Gastrocnemius medialis (tissue), 4 donors: ENCODE results near the gene CXCR5. TPM values are rescaled to one million over a fixed set of nuclear protein-coding genes. Genes with fewer than 3 reads are reported as not detected.

Source experiments
- ATAC-seq, 2 donors: fragments of 150-250 bp; one replicate each; pipeline ENCODE4 v1.9.1; 2016
- DNase-seq, 2 donors: peaks; one replicate each; pipeline ENCODE4 v3.0.0-alpha.2; 2019
- H3K27ac ChIP-seq, 4 donors: fragments of 200-600 bp; sonication (generic); 1 replicate in 1 of 4; 2 replicates in 3 of 4; pipeline ENCODE4 v1.5.1; 2016 to 2018; ENCODE audit warnings: mild to moderate bottlenecking in 2 of 4, moderate library complexity in 1 of 4
- H3K27me3 ChIP-seq, 3 donors: fragments of 200-600 bp; sonication (generic) in 2 of 3; 1 replicate in 1 of 3; 2 replicates in 2 of 3; pipeline versions ENCODE4 v1.5.1 to v1.6.0; 2016 to 2019; ENCODE audit warnings: mild to moderate bottlenecking in 1 of 3, moderate library complexity in 1 of 3
- H3K36me3 ChIP-seq, 2 donors: fragments of 200-600 bp; sonication (generic) in 1 of 2; one replicate each; pipeline ENCODE4 v1.5.1; 2017 to 2018
- H3K4me1 ChIP-seq, 2 donors: fragments of 200-600 bp; sonication (generic) in 1 of 2; one replicate each; pipeline ENCODE4 v1.5.1; 2016 to 2017; ENCODE audit warnings: mild to moderate bottlenecking in 2 of 2
- H3K4me3 ChIP-seq, 4 donors: fragments of 200-600 bp; sonication (generic) in 3 of 4; 1 replicate in 1 of 4; 2 replicates in 3 of 4; pipeline ENCODE4 v1.5.1; 2016 to 2019; ENCODE audit warnings: mild to moderate bottlenecking in 2 of 4
- H3K9me3 ChIP-seq, 3 donors: fragments of 200-600 bp; sonication (generic) in 2 of 3; 1 replicate in 1 of 3; 2 replicates in 2 of 3; pipeline ENCODE4 v1.5.1; 2016 to 2019
- CTCF ChIP-seq, 5 experiments: fragments of 450-650 bp in 3 of 5; fragments of 200-600 bp in 2 of 5; sonication (generic) in 2 of 5; IDR thresholded peaks in 4 of 5; conservative IDR thresholded peaks in 1 of 5; 1 replicate in 4 of 5; 2 replicates in 1 of 5; pipeline ENCODE4 v1.5.1; 2016 to 2019; ENCODE audit warnings: antibody characterized with exemption in 5 of 5, mild to moderate bottlenecking in 3 of 5, moderate library complexity in 3 of 5
- POLR2A ChIP-seq, 2 donors: fragments of 450-650 bp; IDR thresholded peaks; one replicate each; pipeline ENCODE4 v1.6.1; 2017; ENCODE audit warnings: antibody characterized with exemption in 2 of 2, mild to moderate bottlenecking in 2 of 2, moderate library complexity in 2 of 2
- in situ Hi-C, 4 donors: fragments of 200-750 bp; cut with MboI; loops; one replicate each; pipeline versions ENCODE4 v1.15.0 to v1.8.0; 2017; ENCODE audit warnings: low sequenced_read_pairs in 4 of 4
- intact Hi-C: fragments of 100-400 bp; cut with DNase I; formaldehyde crosslinking; loops from one replicate; pipeline ENCODE4 v1.15.1; 2023; ENCODE audit warnings: low total_unique reads
- total RNA-seq, 4 donors: library from RNA; depleted of rRNA; stranded (reverse); fragments of >200 nt; gene quantifications; one replicate each; pipeline versions ENCODE4 v1.1.0 to v1.2.3, GENCODE V29; 2016

CXCR5 gene
- not detected for total RNA-seq

- H3K27ac ChIP-seq = no peak within 1 kb of the TSS
- H3K27me3 ChIP-seq = no peaks in the 10 kb centered on the region
- H3K4me1 ChIP-seq = peaks cover 10 to 13% of the 10 kb centered on the region in 2 donors
- intact Hi-C loops = no loop called here
- no peaks in the 10 kb centered on the region for H3K9me3 ChIP-seq
- ATAC-seq (no peak), DNase-seq (no peak)
- no peak for TF ChIP-seq POLR2A (IDR thresholded peaks at IDR 0.05)
- H3K36me3 ChIP-seq = no peaks in the 10 kb centered on the region
- no peak within 1 kb of the TSS for H3K4me3 ChIP-seq
- in situ Hi-C loops = no loop called here
Measured at GRCh38 chr11:118883368-118884071, at the start of gene CXCR5. TSS of gene CXCR5 (plus strand) at chr11:118883892. CDS start at chr11:118883942, 50 bp downstream.

- no peak overlapping the region for H3K27ac ChIP-seq
- no peak for ATAC-seq
- no peaks in the 10 kb centered on the region for H3K4me1 ChIP-seq
- H3K27me3 ChIP-seq = no peaks in the 10 kb centered on the region
- no peaks in the 10 kb centered on the region for H3K36me3 ChIP-seq
- DNase-seq = no peak
- in situ Hi-C loops (no loop called here), intact Hi-C loops (no loop called here)
- TF ChIP-seq POLR2A (IDR thresholded peaks at IDR 0.05) (no peak), CTCF (IDR thresholded peaks at IDR 0.05 in 4 of 5, conservative IDR thresholded peaks at IDR 0.05 in 1 of 5) (no peak)
- H3K9me3 ChIP-seq = no peaks in the 10 kb centered on the region
- no peak overlapping the region for H3K4me3 ChIP-seq
Measured at GRCh38 chr11:118834427-118835028, 49.2 kb upstream of the CXCR5 start.

- in situ Hi-C loops = no loop called here
- H3K4me3 ChIP-seq = no peak overlapping the region
- DNase-seq (no peak), ATAC-seq (no peak)
- no peaks in the 10 kb centered on the region for H3K36me3 ChIP-seq
- no peaks in the 10 kb centered on the region for H3K27me3 ChIP-seq
- H3K9me3 ChIP-seq = no peaks in the 10 kb centered on the region
- intact Hi-C loops = no loop called here
- H3K27ac ChIP-seq = no peak overlapping the region
- peaks cover 0 to 10% of the 10 kb centered on the region in 2 donors for H3K4me1 ChIP-seq
- no peak for TF ChIP-seq POLR2A (IDR thresholded peaks at IDR 0.05)
- TF ChIP-seq CTCF (IDR thresholded peaks at IDR 0.05 in 4 of 5, conservative IDR thresholded peaks at IDR 0.05 in 1 of 5) = no peak
Measured at GRCh38 chr11:118837868-118838267, 45.8 kb upstream of the CXCR5 start.

- TF ChIP-seq CTCF (IDR thresholded peaks at IDR 0.05 in 4 of 5, conservative IDR thresholded peaks at IDR 0.05 in 1 of 5) = no peak
- TF ChIP-seq POLR2A (IDR thresholded peaks at IDR 0.05) = no peak
- DNase-seq (no peak), ATAC-seq (no peak)
- H3K27me3 ChIP-seq = no peaks in the 10 kb centered on the region
- no peak overlapping the region for H3K27ac ChIP-seq
- in situ Hi-C loops (no loop called here), intact Hi-C loops (no loop called here)
- no peaks in the 10 kb centered on the region for H3K9me3 ChIP-seq
- H3K4me3 ChIP-seq = no peak overlapping the region
- H3K4me1 ChIP-seq = peaks cover 0 to 10% of the 10 kb centered on the region in 2 donors
- H3K36me3 ChIP-seq = no peaks in the 10 kb centered on the region
Measured at GRCh38 chr11:118838905-118839553, 44.7 kb upstream of the CXCR5 start.
